Measurements from ENCODE around the gene ARPP19.

The ARPP19 gene

DNA sequence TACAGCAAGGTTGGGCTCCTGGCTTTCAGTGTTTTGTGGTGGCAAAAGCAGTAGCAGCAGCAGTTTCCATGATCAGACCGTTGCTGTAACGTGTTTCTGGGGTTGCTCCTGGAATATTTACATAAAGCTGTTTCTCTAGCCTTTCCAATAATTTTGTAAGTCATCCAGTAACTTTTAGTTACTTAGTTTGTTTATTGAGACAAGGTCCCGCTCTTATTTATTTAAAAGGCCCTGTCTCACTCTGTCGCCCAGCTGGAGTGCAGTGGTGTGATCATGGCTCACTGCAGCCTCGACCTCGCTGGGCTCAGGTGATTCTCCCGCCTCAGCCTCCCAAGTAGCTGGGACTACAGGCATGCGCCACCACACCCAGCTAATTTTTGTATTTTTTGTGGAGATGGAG is 31.4 kb downstream of the ARPP19 start:
- Histone ChIP-seq H3K79me1 (ENCODE audit: low read length) (no peaks in the 10 kb centered on the region), H3K4ac (ENCODE audit: low read depth, low read length) (no peak overlapping the region), H3K79me2 (ENCODE audit: control insufficient read depth, insufficient read depth, low read length, poor library complexity) (no peaks in the 10 kb centered on the region), H4K12ac (ENCODE audit: low read depth, low read length) (no peak overlapping the region), H4K91ac (ENCODE audit: low read depth, low read length) (no peak overlapping the region), H3K14ac (ENCODE audit: low read length) (no peak overlapping the region), H3K4me2 (ENCODE audit: low read length) (no peak overlapping the region), H3K27ac (ENCODE audit: low read depth, low read length) (no peak overlapping the region), H3K9me3 (ENCODE audit: insufficient read depth, low read depth, low read length) (peaks cover 2% of the 10 kb centered on the region), H3K23ac (ENCODE audit: low read length) (no peak overlapping the region), H2AK5ac (ENCODE audit: low read length) (no peak overlapping the region), H2BK5ac (ENCODE audit: low read depth, low read length, poor library complexity) (no peak overlapping the region), H3K4me3 (ENCODE audit: low read depth, low read length) (no peak overlapping the region), H2BK12ac (ENCODE audit: low read length) (no peak overlapping the region), H2BK120ac (ENCODE audit: insufficient read depth, low read length, poor library complexity) (no peak overlapping the region), H3K36me3 (ENCODE audit: control insufficient read depth in 1 of 2, insufficient read depth in 2 of 2, low read length in 2 of 2) (no peaks in the 10 kb centered on the region), H2AFZ (ENCODE audit: insufficient read depth, low read length, poor library complexity) (no peak overlapping the region), H3K4me1 (ENCODE audit: control insufficient read depth in 1 of 2, insufficient read depth in 2 of 2, low read length in 2 of 2) (no peaks in the 10 kb centered on the region), H3K27me3 (ENCODE audit: insufficient read depth, low read length) (no peaks in the 10 kb centered on the region), H3K18ac (ENCODE audit: low read length) (no peak overlapping the region), H4K8ac (ENCODE audit: low read depth, low read length) (no peak overlapping the region), H3K9ac (ENCODE audit: low read length) (no peak overlapping the region)
- DNase-seq: no peak
- no CpG with 5 or more reads among the region's 8 CpGs for WGBS (ENCODE audit: extremely low coverage, insufficient coverage, insufficient read length)

DNA sequence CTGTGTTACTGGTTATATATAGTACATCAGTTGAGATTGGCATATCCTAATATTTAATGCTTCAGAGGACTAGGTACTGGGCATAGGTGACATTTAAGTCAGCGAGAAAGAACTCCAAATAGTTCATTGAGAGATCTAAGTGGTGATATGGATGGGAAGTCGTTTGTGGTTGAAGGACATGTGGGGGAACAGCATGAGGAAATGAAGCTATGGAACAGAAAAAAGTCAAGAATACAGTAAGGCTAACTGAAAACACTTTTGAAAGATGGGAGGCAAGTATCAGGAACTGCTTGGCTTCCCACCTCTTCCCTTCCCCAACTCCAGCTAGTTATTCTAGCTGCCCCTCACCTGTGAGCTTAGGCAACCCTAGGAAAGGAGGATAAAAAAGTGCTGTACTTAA is 36.4 kb downstream of the ARPP19 start:
- no peak overlapping the region for H4K8ac ChIP-seq (ENCODE audit: low read depth, low read length)
- no peak overlapping the region for H2AFZ ChIP-seq (ENCODE audit: insufficient read depth, low read length, poor library complexity)
- no peak overlapping the region for H4K91ac ChIP-seq (ENCODE audit: low read depth, low read length)
- no peak overlapping the region for H2BK120ac ChIP-seq (ENCODE audit: insufficient read depth, low read length, poor library complexity)
- H3K18ac ChIP-seq (ENCODE audit: low read length): no peak overlapping the region
- H2BK5ac ChIP-seq (ENCODE audit: low read depth, low read length, poor library complexity): no peak overlapping the region
- H3K4me2 ChIP-seq (ENCODE audit: low read length): no peak overlapping the region
- no peak for DNase-seq
- no peak overlapping the region for H2BK12ac ChIP-seq (ENCODE audit: low read length)
- H3K4ac ChIP-seq (ENCODE audit: low read depth, low read length): no peak overlapping the region
- WGBS (ENCODE audit: extremely low coverage, insufficient coverage, insufficient read length): no CpG with 5 or more reads among the region's 2 CpGs
- no peaks in the 10 kb centered on the region for H3K36me3 ChIP-seq (ENCODE audit: control insufficient read depth in 1 of 2, insufficient read depth in 2 of 2, low read length in 2 of 2)
- H3K4me1 ChIP-seq (ENCODE audit: control insufficient read depth in 1 of 2, insufficient read depth in 2 of 2, low read length in 2 of 2): peaks cover 0 to 2% of the 10 kb centered on the region in 2 experiments
- peaks cover 14% of the 10 kb centered on the region for H3K27me3 ChIP-seq (ENCODE audit: insufficient read depth, low read length)
- no peak overlapping the region for H3K4me3 ChIP-seq (ENCODE audit: low read depth, low read length)
- H3K9ac ChIP-seq (ENCODE audit: low read length): no peak overlapping the region
- H3K79me2 ChIP-seq (ENCODE audit: control insufficient read depth, insufficient read depth, low read length, poor library complexity): peaks cover 3% of the 10 kb centered on the region
- H4K12ac ChIP-seq (ENCODE audit: low read depth, low read length): no peak overlapping the region
- peaks cover 9% of the 10 kb centered on the region for H3K79me1 ChIP-seq (ENCODE audit: low read length)
- no peak overlapping the region for H3K27ac ChIP-seq (ENCODE audit: low read depth, low read length)
- H2AK5ac ChIP-seq (ENCODE audit: low read length): no peak overlapping the region
- H3K9me3 ChIP-seq (ENCODE audit: insufficient read depth, low read depth, low read length): no peaks in the 10 kb centered on the region
- H3K23ac ChIP-seq (ENCODE audit: low read length): no peak overlapping the region
- no peak overlapping the region for H3K14ac ChIP-seq (ENCODE audit: low read length)

- H2BK120ac ChIP-seq (ENCODE audit: insufficient read depth, low read length, poor library complexity): no peak overlapping the region
- peak overlapping the region; percentile 99 for H3K4me2 ChIP-seq (ENCODE audit: low read length)
- H3K79me2 ChIP-seq (ENCODE audit: control insufficient read depth, insufficient read depth, low read length, poor library complexity): peaks cover 3% of the 10 kb centered on the region
- no peak overlapping the region for H3K14ac ChIP-seq (ENCODE audit: low read length)
- peaks cover 9% of the 10 kb centered on the region for H3K79me1 ChIP-seq (ENCODE audit: low read length)
- H2BK12ac ChIP-seq (ENCODE audit: low read length): no peak overlapping the region
- DNase-seq: peak; percentile 12 to 67
- no peak overlapping the region for H3K27ac ChIP-seq (ENCODE audit: low read depth, low read length)
- H4K91ac ChIP-seq (ENCODE audit: low read depth, low read length): no peak overlapping the region
- WGBS (ENCODE audit: extremely low coverage, insufficient coverage, insufficient read length): no CpG with 5 or more reads among the region's 11 CpGs
- no peak overlapping the region for H2AFZ ChIP-seq (ENCODE audit: insufficient read depth, low read length, poor library complexity)
- no peak overlapping the region for H2AK5ac ChIP-seq (ENCODE audit: low read length)
- no peak overlapping the region for H3K9ac ChIP-seq (ENCODE audit: low read length)
- no peak overlapping the region for H4K8ac ChIP-seq (ENCODE audit: low read depth, low read length)
- no peak overlapping the region for H4K12ac ChIP-seq (ENCODE audit: low read depth, low read length)
- H3K18ac ChIP-seq (ENCODE audit: low read length): no peak overlapping the region
- H3K23ac ChIP-seq (ENCODE audit: low read length): no peak overlapping the region
- H3K4ac ChIP-seq (ENCODE audit: low read depth, low read length): no peak overlapping the region
- H3K27me3 ChIP-seq (ENCODE audit: insufficient read depth, low read length): peaks cover 14% of the 10 kb centered on the region
- H3K4me1 ChIP-seq (ENCODE audit: control insufficient read depth in 1 of 2, insufficient read depth in 2 of 2, low read length in 2 of 2): peaks cover 0 to 2% of the 10 kb centered on the region in 2 experiments
- no peak overlapping the region for H3K4me3 ChIP-seq (ENCODE audit: low read depth, low read length)
- no peaks in the 10 kb centered on the region for H3K36me3 ChIP-seq (ENCODE audit: control insufficient read depth in 1 of 2, insufficient read depth in 2 of 2, low read length in 2 of 2)
- no peak overlapping the region for H2BK5ac ChIP-seq (ENCODE audit: low read depth, low read length, poor library complexity)
- H3K9me3 ChIP-seq (ENCODE audit: insufficient read depth, low read depth, low read length): no peaks in the 10 kb centered on the region
Observed at GRCh38 chr15:52529940-52530339, 38.9 kb downstream of the ARPP19 start.

GRCh38 chr15:52529341-52529924 is 39.4 kb downstream of the ARPP19 start:
- Histone ChIP-seq H3K36me3 (ENCODE audit: control insufficient read depth in 1 of 2, insufficient read depth in 2 of 2, low read length in 2 of 2) (no peaks in the 10 kb centered on the region), H2BK120ac (ENCODE audit: insufficient read depth, low read length, poor library complexity) (peak overlapping the region; percentile 64), H3K27me3 (ENCODE audit: insufficient read depth, low read length) (peaks cover 14% of the 10 kb centered on the region), H2AK5ac (ENCODE audit: low read length) (no peak overlapping the region), H3K9ac (ENCODE audit: low read length) (no peak overlapping the region), H3K79me2 (ENCODE audit: control insufficient read depth, insufficient read depth, low read length, poor library complexity) (peaks cover 3% of the 10 kb centered on the region), H3K4me2 (ENCODE audit: low read length) (peak overlapping the region; percentile 99), H3K79me1 (ENCODE audit: low read length) (peaks cover 9% of the 10 kb centered on the region), H2AFZ (ENCODE audit: insufficient read depth, low read length, poor library complexity) (peak overlapping the region; percentile 85), H3K4ac (ENCODE audit: low read depth, low read length) (no peak overlapping the region), H3K4me3 (ENCODE audit: low read depth, low read length) (peak overlapping the region; percentile 80), H3K18ac (ENCODE audit: low read length) (no peak overlapping the region), H4K12ac (ENCODE audit: low read depth, low read length) (peak overlapping the region; percentile 37), H2BK12ac (ENCODE audit: low read length) (no peak overlapping the region), H3K23ac (ENCODE audit: low read length) (no peak overlapping the region), H4K91ac (ENCODE audit: low read depth, low read length) (no peak overlapping the region), H3K4me1 (ENCODE audit: control insufficient read depth in 1 of 2, insufficient read depth in 2 of 2, low read length in 2 of 2) (peaks cover 0 to 2% of the 10 kb centered on the region in 2 experiments), H3K14ac (ENCODE audit: low read length) (peak overlapping the region; percentile 73), H4K8ac (ENCODE audit: low read depth, low read length) (peak overlapping the region; percentile 48), H2BK5ac (ENCODE audit: low read depth, low read length, poor library complexity) (no peak overlapping the region), H3K9me3 (ENCODE audit: insufficient read depth, low read depth, low read length) (no peaks in the 10 kb centered on the region), H3K27ac (ENCODE audit: low read depth, low read length) (no peak overlapping the region)
- no peak for DNase-seq
- no CpG with 5 or more reads among the region's 28 CpGs for WGBS (ENCODE audit: extremely low coverage, insufficient coverage, insufficient read length)
